ENCODE data around the gene FCN1. TPM values are rescaled to one million over a fixed set of nuclear protein-coding genes. Genes with fewer than 3 reads are reported as not detected.

The FCN1 gene
- total RNA-seq, 1 experiment from 2014 or later: not detected

GRCh38 chr9:134930398-134930797 is 12.7 kb upstream of the FCN1 start:
- no peak for TF ChIP-seq CTCF (IDR thresholded peaks at IDR 0.05; ENCODE audit: unreplicated experiment)
- no peaks in the 10 kb centered on the region for H3K4me1 Mint-ChIP-seq (ENCODE audit: insufficient read depth, unreplicated experiment)
- ChIA-PET CTCF (interaction anchor here (0.6 kb wide), 1 partner anchor 275 kb away, joined by 3 read pairs; no protein-coding TSS in a partner anchor), POLR2A (no interaction called here)
- peaks cover 86% of the 10 kb centered on the region for H3K27me3 Mint-ChIP-seq (ENCODE audit: insufficient read depth, unreplicated experiment)
- no peaks in the 10 kb centered on the region for H3K9me3 Mint-ChIP-seq (ENCODE audit: unreplicated experiment)
- no peak overlapping the region for H3K4me3 Mint-ChIP-seq (ENCODE audit: unreplicated experiment)
- H3K36me3 Mint-ChIP-seq (ENCODE audit: insufficient read depth, unreplicated experiment): no peaks in the 10 kb centered on the region
- H3K27ac Mint-ChIP-seq (ENCODE audit: low read depth, unreplicated experiment): no peak overlapping the region
- no peak for DNase-seq (ENCODE audit: unreplicated experiment)
- no TSS peak for BruUV-seq (replicated peaks)
- intact Hi-C loops (cut with micrococcal nuclease): no loop called here

GRCh38 chr9:134929193-134930158 is 11.8 kb upstream of the FCN1 start:
- no TSS peak for BruUV-seq (replicated peaks)
- POLR2A ChIA-PET: no interaction called here
- no peaks in the 10 kb centered on the region for H3K4me1 Mint-ChIP-seq (ENCODE audit: insufficient read depth, unreplicated experiment)
- intact Hi-C loops (cut with micrococcal nuclease): no loop called here
- no peak for DNase-seq (ENCODE audit: unreplicated experiment)
- H3K9me3 Mint-ChIP-seq (ENCODE audit: unreplicated experiment): no peaks in the 10 kb centered on the region
- no peaks in the 10 kb centered on the region for H3K36me3 Mint-ChIP-seq (ENCODE audit: insufficient read depth, unreplicated experiment)
- H3K27me3 Mint-ChIP-seq (ENCODE audit: insufficient read depth, unreplicated experiment): peaks cover 86% of the 10 kb centered on the region
- no peak overlapping the region for H3K27ac Mint-ChIP-seq (ENCODE audit: low read depth, unreplicated experiment)
- CTCF ChIA-PET: no interaction called here
- no peak for TF ChIP-seq CTCF (IDR thresholded peaks at IDR 0.05; ENCODE audit: unreplicated experiment)
- no peak overlapping the region for H3K4me3 Mint-ChIP-seq (ENCODE audit: unreplicated experiment)

GRCh38 chr9:134928436-134929192 is 10.9 kb upstream of the FCN1 start:
- no TSS peak for BruUV-seq (replicated peaks)
- POLR2A ChIA-PET: no interaction called here
- Mint-ChIP-seq H3K27ac (ENCODE audit: low read depth, unreplicated experiment) (no peak overlapping the region), H3K36me3 (ENCODE audit: insufficient read depth, unreplicated experiment) (no peaks in the 10 kb centered on the region), H3K4me3 (ENCODE audit: unreplicated experiment) (no peak overlapping the region), H3K4me1 (ENCODE audit: insufficient read depth, unreplicated experiment) (no peaks in the 10 kb centered on the region), H3K9me3 (ENCODE audit: unreplicated experiment) (no peaks in the 10 kb centered on the region), H3K27me3 (ENCODE audit: insufficient read depth, unreplicated experiment) (peaks cover 86% of the 10 kb centered on the region)
- TF ChIP-seq CTCF (IDR thresholded peaks at IDR 0.05; ENCODE audit: unreplicated experiment): no peak
- intact Hi-C loops (cut with micrococcal nuclease): no loop called here
- CTCF ChIA-PET: no interaction called here
- DNase-seq (ENCODE audit: unreplicated experiment): no peak

GRCh38 chr9:134925011-134925511 is 7.3 kb upstream of the FCN1 start:
- POLR2A ChIA-PET: no interaction called here

More at GRCh38 chr9:134925011-134925511, 7.3 kb upstream of the FCN1 start:
- TF ChIP-seq CTCF (IDR thresholded peaks at IDR 0.05; ENCODE audit: unreplicated experiment): no peak
- DNase-seq (ENCODE audit: unreplicated experiment): no peak
- intact Hi-C loops (cut with micrococcal nuclease): no loop called here
- Mint-ChIP-seq H3K36me3 (ENCODE audit: insufficient read depth, unreplicated experiment) (no peaks in the 10 kb centered on the region), H3K9me3 (ENCODE audit: unreplicated experiment) (no peaks in the 10 kb centered on the region), H3K4me3 (ENCODE audit: unreplicated experiment) (no peak overlapping the region), H3K27me3 (ENCODE audit: insufficient read depth, unreplicated experiment) (peaks cover 79% of the 10 kb centered on the region), H3K4me1 (ENCODE audit: insufficient read depth, unreplicated experiment) (no peaks in the 10 kb centered on the region), H3K27ac (ENCODE audit: low read depth, unreplicated experiment) (no peak overlapping the region)
- CTCF ChIA-PET: no interaction called here
- no TSS peak for BruUV-seq (replicated peaks)

Data from MCF 10A (cell line).